ENCODE results near the gene STIMATE.

STIMATE gene

GRCh38 chr3:52811452-52812011, 85.8 kb downstream of the STIMATE start:
- no peak for DNase-seq

GRCh38 chr3:52810923-52811322, 86.4 kb downstream of the STIMATE start:
- DNase-seq = no peak

DNA sequence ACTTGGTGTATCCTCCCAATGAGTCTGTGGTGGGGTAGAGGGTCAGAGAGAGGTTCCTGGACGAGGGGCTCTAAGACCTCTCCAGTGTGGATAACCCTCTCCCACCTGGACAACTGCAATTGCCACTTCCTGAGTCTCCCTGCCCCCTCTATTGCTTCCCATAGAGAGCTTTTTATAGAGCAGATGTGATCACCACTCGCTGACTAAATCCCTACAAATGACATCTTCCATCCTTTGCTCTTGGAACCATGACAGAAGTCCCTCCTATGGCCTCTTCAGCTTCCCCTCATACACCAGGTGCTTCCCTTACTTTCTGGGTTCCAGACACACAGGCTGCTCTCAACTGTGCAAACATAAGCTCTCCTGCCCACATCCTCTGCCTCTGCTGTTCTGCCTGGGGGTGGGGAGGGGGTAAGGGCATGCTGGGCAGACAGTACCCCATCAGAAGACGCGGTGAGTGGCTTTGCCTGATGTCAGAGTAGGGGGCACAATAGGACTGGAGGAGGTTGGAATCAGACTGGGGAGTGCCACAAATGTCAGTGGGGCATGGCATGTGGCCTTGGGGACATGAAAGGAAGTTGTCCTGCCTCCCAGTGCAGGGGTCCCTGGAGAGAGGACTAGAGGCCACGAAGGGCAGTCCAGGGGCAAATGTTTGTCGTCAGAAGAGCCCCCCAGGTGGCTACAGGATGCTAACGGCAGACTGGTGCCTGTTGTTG, 87.5 kb downstream of the STIMATE start:
- peak; percentile 7 for DNase-seq

GRCh38 chr3:52809149-52809548, 88.2 kb downstream of the STIMATE start:
- no peak for DNase-seq

DNA sequence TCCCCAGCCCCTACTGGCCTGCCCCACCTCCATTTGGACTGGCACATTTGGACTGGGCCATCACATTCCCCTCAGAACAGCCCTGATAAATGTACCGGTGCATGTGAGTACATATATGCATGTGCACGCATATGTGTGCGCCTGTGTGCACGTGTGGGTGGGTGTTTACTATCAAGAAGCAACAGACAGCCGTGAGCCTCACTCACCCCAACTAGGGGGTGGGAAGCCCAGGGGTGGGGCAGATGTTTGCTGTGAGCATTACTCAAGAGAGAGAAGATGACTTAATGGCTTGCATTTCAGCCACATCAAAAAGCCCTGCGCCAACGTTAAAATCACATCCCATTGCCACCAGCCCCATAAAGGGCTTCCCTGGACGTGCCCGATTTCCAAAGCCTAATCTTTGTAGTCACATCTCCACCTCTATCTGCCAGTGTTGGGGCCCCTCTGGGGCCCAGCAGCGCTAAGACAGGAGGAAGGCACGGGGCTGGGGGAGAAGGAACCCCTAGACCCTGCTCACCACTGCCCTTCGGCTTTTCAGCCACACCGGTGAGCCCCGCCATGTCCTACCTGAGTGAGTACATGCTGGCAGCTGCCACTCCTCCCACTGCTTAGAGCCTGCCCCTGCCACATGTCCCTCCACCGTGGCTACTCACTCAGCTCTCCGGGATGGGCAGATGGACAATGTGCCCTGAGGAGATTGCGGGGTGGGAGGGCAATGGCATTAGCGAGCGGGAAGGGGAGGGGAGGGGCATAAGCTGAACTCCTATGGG, 91.9 kb downstream of the STIMATE start:
- no peak for DNase-seq

DNA sequence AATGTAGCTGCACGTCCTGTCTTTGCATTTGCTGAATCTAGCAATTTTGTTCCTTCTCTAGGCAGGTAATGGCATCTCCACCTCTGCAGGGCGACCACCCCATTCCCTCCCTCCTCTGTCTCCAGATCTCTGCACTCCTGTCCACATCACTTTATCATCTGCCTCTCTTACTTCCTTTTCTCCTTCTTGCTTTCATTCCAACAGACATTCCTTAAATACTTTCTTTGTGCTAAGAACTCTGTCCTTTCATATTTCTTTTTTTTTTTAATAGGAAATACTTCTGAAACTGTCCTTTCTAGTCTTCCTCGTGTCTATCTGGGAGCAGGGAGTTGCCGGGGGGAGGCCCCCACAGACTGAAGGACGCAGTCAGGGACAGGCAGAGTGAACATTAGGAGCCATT, 95.5 kb downstream of the STIMATE start:
- DNase-seq = no peak

- DNase-seq = no peak
Measured at GRCh38 chr3:52800079-52800478, 97.3 kb downstream of the STIMATE start.

DNA sequence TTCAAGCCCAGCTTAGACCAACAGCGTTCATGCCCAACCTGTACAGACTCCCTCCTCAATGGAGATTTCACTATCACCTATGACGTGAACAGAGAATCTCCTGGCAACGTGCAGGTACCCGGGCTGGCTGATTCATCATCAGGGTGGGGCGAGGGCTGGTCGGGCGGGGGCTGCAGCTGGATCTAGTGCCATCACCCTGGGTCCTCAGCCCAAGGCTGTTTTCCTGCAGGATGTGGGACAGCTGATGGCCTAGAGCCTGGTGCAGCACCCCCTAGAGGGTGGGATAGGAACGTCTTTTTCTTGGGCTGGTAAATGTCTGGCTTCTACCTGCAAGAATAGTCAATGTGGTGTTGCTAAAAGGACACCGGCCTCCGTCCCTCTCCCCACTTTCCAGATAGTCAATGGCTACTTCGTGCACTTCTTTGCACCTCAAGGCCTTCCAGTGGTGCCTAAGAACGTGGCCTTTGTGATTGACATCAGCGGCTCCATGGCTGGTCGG, 98.3 kb downstream of the STIMATE start:
- DNase-seq = peak; percentile 21

- DNase-seq = no peak
Measured at GRCh38 chr3:52798376-52798977, 98.9 kb downstream of the STIMATE start.

DNA sequence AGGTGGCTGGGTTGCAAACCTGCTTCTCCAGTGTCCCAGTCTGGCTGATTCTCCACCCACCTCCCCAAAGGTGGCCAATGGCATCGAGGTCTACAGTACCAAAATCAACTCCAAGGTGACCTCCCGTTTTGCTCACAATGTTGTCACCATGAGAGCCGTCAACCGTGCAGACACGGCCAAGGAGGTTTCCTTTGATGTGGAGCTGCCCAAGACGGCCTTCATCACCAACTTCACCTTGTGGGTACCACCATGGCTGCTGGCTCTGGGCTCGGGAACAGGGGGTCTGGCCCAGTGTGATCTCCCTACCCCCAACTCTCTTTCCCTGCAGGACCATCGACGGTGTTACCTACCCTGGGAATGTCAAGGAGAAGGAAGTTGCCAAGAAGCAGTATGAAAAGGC, 100.9 kb downstream of the STIMATE start:
- DNase-seq = no peak

DNA sequence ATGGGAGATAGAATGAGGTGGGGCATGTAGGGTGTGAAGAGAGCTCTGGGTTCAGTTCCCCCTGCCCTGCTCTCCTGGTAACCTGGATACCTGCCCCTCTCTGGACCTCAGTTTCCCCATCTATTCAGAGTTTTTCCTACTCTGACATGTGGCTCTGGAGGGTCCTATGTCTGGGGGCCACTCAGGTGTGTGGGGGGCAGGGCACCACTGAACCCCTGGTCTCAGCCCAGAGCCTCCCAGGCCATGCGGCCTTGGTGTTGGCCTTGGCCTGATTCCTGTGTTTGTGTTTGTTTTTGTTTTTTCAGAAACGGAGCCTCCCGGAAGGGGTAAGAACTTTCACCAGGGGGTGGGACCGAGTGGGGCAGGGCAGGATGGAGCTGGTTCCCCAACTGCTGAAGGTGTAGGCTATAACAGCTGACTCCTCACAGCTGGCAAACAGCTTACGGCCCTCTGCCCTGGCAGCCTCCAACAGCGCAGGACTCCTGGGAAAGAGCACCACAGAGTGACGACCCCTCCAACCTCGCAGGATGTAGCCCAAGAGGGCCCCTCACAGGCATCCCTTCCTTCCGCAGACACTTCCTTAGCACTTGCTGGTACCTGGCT, 101.9 kb downstream of the STIMATE start:
- DNase-seq = no peak

GRCh38 chr3:52794612-52795099, 102.7 kb downstream of the STIMATE start, which contains the start of gene ITIH3:
TSS of gene ITIH3 (plus strand) at chr3:52794796. CDS start at chr3:52794804, 8 bp downstream.
- no peak for DNase-seq

GRCh38 chr3:52793702-52794611, 103.4 kb downstream of the STIMATE start:
- no peak for DNase-seq

- peak; percentile 50 for DNase-seq
Measured at GRCh38 chr3:52792961-52793695, 104.2 kb downstream of the STIMATE start.

DNA sequence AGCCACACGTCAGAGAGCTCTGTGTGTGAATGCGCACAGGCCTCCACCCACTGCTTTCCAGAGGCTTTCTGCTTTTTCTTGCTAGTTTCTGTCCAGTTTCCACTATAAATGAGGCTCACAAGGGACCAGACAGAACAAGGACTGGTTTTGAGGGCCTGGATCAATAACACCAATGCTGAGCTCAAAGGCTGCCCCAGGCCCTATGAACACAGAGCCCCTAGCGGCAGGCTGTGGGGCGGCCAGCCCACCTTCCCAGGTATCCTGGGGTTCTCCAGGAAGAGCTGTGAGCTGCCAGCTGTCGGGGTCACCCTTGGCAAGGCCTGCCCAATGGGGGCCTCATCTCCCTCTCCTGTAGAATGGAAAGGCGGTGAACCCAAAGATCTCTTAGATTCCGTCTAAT, 104.9 kb downstream of the STIMATE start:
- DNase-seq = no peak

DNA sequence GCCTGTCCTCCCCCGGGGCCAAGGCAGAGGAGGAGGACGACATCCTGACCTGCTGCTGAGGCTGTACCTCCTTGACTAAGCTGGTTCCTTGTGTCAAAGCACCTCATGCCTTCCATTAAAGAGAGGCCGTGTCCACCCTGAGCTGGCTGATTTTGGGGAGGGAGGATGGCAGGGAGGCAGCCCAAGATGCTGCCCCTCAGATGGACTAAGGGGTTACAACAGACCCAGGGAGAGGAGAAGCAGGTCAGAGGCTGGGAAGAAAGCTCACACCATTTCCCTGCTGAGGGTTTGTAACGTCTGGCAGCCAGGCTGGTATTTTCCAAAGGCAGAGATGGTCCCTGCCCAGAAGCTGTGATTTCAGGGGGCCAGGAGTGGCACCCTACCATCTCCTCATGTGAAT, 105.4 kb downstream of the STIMATE start:
- no peak for DNase-seq

DNA sequence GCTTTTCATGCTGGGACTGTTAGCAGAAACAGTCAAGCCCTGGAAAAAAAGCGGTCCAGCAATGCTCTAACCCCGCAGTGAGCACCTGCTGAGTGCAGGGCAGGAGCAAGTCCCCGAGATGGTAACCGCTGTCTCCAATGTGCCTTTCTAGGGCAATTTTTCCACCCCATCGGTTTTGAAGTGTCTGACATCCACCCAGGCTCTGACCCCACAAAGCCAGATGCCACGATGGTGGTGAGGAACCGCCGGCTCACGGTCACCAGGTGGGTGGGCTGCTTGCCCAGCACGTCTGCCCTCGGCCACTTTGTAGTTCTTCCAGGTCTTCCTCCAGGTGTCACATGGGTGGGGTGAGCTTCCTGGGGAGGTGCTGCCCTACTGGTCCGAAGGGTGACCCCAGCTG, 106.0 kb downstream of the STIMATE start:
- no peak for DNase-seq

GRCh38 chr3:52790741-52791140, 106.6 kb downstream of the STIMATE start:
- DNase-seq = no peak

DNA sequence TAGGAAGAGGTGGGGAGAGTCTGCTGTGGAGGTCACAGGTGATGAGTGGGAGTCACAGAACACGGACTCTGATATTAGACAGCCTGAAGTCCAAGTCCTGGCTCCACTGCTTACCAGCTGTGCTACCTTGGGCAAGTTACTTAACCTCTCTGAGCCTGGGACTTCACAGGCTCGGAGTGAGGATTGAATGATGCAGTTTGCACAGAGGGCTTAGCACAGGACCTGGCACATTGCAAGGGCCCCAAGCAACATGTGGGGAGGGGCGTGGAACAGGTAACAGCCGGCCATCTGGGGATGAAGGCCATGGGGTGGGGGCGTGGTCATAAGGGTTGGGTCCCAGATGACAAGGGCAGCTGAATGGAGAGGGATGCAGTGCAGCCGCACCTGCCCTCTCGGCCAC, 107.0 kb downstream of the STIMATE start:
- no peak for DNase-seq

GRCh38 chr3:52789746-52790040, 107.7 kb downstream of the STIMATE start:
- DNase-seq = no peak
